MCF 10A (cell line): ENCODE data around the gene HOXC4. TPM values are rescaled to one million over a fixed set of nuclear protein-coding genes. Genes with fewer than 3 reads are reported as not detected.

ENCODE experiments used
- BruUV-seq: library from RNA; stranded (reverse); fragments of 400-500 nt; replicated peaks from 2 replicates; lab custom pipeline; 2021; lab: Mats Ljungman, UMichigan
- CTCF ChIA-PET: fragments of 300-600 bp; sonication (Branson Sonifier 250); formaldehyde crosslinking; extraction: SDS; loops from one replicate; lab custom pipeline; 2021; ENCODE audit warnings: antibody characterized with exemption, inconsistent platforms; lab: Yijun Ruan, JAX
- POLR2A ChIA-PET: fragments of 300-600, 350-650 bp; sonication (Branson Sonifier 250); formaldehyde crosslinking; extraction: SDS; loops from one replicate; lab custom pipeline; 2020; ENCODE audit warnings: antibody characterized with exemption, inconsistent platforms; lab: Yijun Ruan, JAX
- DNase-seq: peaks from one replicate; pipeline ENCODE4 v3.0.0-alpha.2; 2018; ENCODE audit not compliant: unreplicated experiment
- H3K27ac Mint-ChIP-seq: one replicate; pipeline ENCODE4 v1.8.0; 2022; ENCODE audit warnings: mild to moderate bottlenecking, low read depth, mixed read lengths; ENCODE audit not compliant: unreplicated experiment
- H3K27me3 Mint-ChIP-seq: one replicate; pipeline ENCODE4 v1.8.0; 2022; ENCODE audit warnings: mixed read lengths; ENCODE audit not compliant: insufficient read depth, unreplicated experiment
- H3K36me3 Mint-ChIP-seq: one replicate; pipeline ENCODE4 v1.8.0; 2022; ENCODE audit warnings: mild to moderate bottlenecking, moderate library complexity, mixed read lengths; ENCODE audit not compliant: insufficient read depth, unreplicated experiment
- H3K4me1 Mint-ChIP-seq: one replicate; pipeline ENCODE4 v1.8.0; 2022; ENCODE audit warnings: mixed read lengths; ENCODE audit not compliant: insufficient read depth, unreplicated experiment
- H3K4me3 Mint-ChIP-seq: one replicate; pipeline ENCODE4 v1.8.0; 2022; ENCODE audit warnings: mild to moderate bottlenecking, moderate library complexity, mixed read lengths; ENCODE audit not compliant: unreplicated experiment
- H3K9me3 Mint-ChIP-seq: one replicate; pipeline ENCODE4 v1.8.0; 2022; ENCODE audit warnings: mixed read lengths; ENCODE audit not compliant: unreplicated experiment
- CTCF ChIP-seq: fragments of 200-600 bp; IDR thresholded peaks from one replicate; pipeline ENCODE4 v1.8.0; 2022; ENCODE audit warnings: antibody characterized with exemption, mild to moderate bottlenecking; ENCODE audit not compliant: unreplicated experiment
- intact Hi-C: fragments of 100-400 bp; cut with micrococcal nuclease; formaldehyde crosslinking; loops from 2 replicates; pipeline ENCODE4 v1.14.1; 2022
- total RNA-seq: library from RNA; stranded (reverse); gene quantifications from 2 replicates; pipeline ENCODE4 v1.2.3, GENCODE V29; 2022

Gene HOXC4
- total RNA-seq, 1 experiment from 2014 or later = 1.7 TPM

- peaks cover 15% of the 10 kb centered on the region for H3K36me3 Mint-ChIP-seq
- no peak for TF ChIP-seq CTCF
- ChIA-PET POLR2A (interaction anchor here (2.7 to 3.7 kb wide), 2 partner anchors 9 to 26 kb away, joined by 12 to 35 read pairs; partner anchors contain the start of gene HOXC9), CTCF (interaction anchor here (0.6 to 9.4 kb wide), 5 partner anchors 18 to 181 kb away, joined by 3 to 233 read pairs (median 6); partner anchors contain the start of gene SMUG1)
- intact Hi-C loops = no loop called here
- no peak overlapping the region for H3K27ac Mint-ChIP-seq
- no peaks in the 10 kb centered on the region for H3K27me3 Mint-ChIP-seq
- no peak overlapping the region for H3K4me3 Mint-ChIP-seq
- BruUV-seq = no TSS peak
- no peak for DNase-seq
- no peaks in the 10 kb centered on the region for H3K9me3 Mint-ChIP-seq
- H3K4me1 Mint-ChIP-seq = peaks cover 9% of the 10 kb centered on the region
Observed at GRCh38 chr12:54025499-54026405, 27.9 kb upstream of the HOXC4 start.

DNA sequence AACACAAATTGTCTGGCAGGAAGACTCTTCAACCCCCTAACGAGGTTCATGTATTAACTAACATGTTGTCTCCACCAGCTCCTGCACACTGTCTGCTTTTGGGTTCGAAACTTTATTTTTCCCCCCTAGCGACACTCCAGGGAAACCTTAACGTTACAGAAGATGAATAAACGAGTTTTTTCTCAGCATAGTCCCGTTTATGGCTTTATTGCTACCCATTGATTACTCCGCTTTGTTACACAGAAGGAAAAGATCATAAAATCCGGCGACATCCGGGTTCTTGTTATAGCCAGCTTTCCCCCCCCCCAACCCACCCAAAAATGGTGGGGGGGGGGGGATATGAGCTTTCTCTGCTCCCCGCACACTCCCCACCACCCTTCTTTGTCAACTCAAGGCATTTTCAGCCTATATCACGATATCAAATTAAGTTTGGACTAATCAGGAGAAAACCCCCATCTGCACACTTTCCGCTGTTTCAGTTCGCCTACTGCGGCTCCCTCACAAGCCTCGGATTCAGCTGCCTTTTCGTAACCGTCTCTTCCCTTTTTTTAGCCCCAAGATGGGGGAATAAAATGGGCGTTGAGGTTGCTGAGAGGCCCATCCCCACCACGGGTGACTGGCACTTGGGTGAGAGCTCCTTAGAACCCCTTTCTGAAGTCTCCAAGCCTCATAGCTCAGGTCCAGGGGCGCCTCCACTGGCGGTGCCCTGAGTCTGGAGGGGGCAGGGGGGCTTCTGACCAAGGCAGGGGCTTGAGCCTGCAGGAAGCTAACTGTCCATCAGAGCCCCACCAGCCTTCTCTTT lies 26.8 kb upstream of the HOXC4 start:
- no TSS peak for BruUV-seq
- intact Hi-C loops = no loop called here
- Mint-ChIP-seq H3K36me3 (peaks cover 20% of the 10 kb centered on the region), H3K27ac (peak overlapping the region; percentile 31), H3K9me3 (no peaks in the 10 kb centered on the region), H3K4me3 (no peak overlapping the region), H3K4me1 (peaks cover 2% of the 10 kb centered on the region), H3K27me3 (no peaks in the 10 kb centered on the region)
- no peak for DNase-seq
- CTCF ChIA-PET = interaction anchor here (0.7 to 9.4 kb wide), 8 partner anchors 11 to 307 kb away, joined by 3 to 233 read pairs (median 4); partner anchors contain the start of genes HOXC8 and SMUG1
- TF ChIP-seq CTCF = no peak
- POLR2A ChIA-PET = interaction anchor here (2.7 to 3.7 kb wide), 2 partner anchors 10 to 27 kb away, joined by 12 to 35 read pairs; partner anchors contain the start of gene HOXC9

- no TSS peak for BruUV-seq
- no peak overlapping the region for H3K4me3 Mint-ChIP-seq
- peaks cover 20% of the 10 kb centered on the region for H3K36me3 Mint-ChIP-seq
- POLR2A ChIA-PET = interaction anchor here (1.7 to 3.7 kb wide), 3 partner anchors 10 to 27 kb away, joined by 5 to 35 read pairs (median 12); partner anchors contain the start of gene HOXC9
- no peaks in the 10 kb centered on the region for H3K27me3 Mint-ChIP-seq
- no peaks in the 10 kb centered on the region for H3K4me1 Mint-ChIP-seq
- CTCF ChIA-PET = interaction anchor here (0.6 to 9.4 kb wide), 6 partner anchors 11 to 182 kb away, joined by 3 to 233 read pairs (median 6); partner anchors contain the start of genes HOXC8 and SMUG1
- peak overlapping the region; percentile 31 for H3K27ac Mint-ChIP-seq
- DNase-seq = no peak
- no peak for TF ChIP-seq CTCF
- intact Hi-C loops = no loop called here
- H3K9me3 Mint-ChIP-seq = no peaks in the 10 kb centered on the region
Observed at GRCh38 chr12:54027442-54027786, 26.2 kb upstream of the HOXC4 start.
